SK-N-MC (cell line): ENCODE data around the gene BAZ2A.

Source experiments
- EZH2 ChIP-seq: fragments of 200-600 bp; sonication (generic); IDR thresholded peaks from one replicate; pipeline ENCODE4 v1.6.1; 2017; ENCODE audit warnings: antibody characterized with exemption
- POLR2AphosphoS5 ChIP-seq: IDR thresholded peaks from 2 replicates; pipeline ENCODE4 v1.6.1; 2012; ENCODE audit warnings: mild to moderate bottlenecking, low read depth, low read length, borderline replicate concordance

DNA sequence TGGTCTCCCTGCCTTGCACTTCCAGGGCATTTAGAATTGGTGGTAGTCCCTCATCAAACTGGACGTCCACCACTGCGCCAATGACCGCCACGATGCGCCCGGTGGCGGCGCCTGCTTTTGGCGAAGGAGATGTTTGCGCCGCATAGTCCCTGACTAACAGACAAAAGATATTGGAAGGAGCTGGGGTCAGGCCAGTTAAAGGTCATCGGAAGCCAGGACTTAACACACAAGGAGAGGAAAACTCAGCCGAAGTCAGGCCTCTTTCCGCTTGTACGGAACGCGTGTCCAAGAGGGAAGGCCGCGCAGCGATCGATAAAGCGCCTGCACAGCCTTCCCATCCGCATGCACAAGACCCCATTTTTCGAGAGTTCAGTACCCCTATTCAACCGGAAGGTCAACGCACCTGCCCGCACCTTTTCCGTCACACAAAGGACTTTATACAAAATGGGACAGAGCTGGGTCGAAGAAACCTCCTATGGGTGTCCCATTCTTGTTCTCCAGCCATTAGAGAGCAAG lies 15.1 kb upstream of the BAZ2A start:
- TF ChIP-seq POLR2AphosphoS5, result no peak
- no peak for TF ChIP-seq EZH2
